Activated CD8-positive, alpha-beta T cell treated with anti-CD3 and anti-CD28 coated beads for 36 hours (primary cell): ENCODE data around the gene MTR. TPM values are rescaled to one million over a fixed set of nuclear protein-coding genes. Genes with fewer than 3 reads are reported as not detected.

ENCODE experiments used
- ATAC-seq: fragments of 200-7000 bp; cut with Tn5 transposase; one replicate; pipeline ENCODE4 v1.10.0; 2021; ENCODE audit warnings: mild to moderate bottlenecking, moderate library complexity
- CTCF ChIA-PET: fragments of 350-600 bp; sonication (Branson Sonifier 250); formaldehyde crosslinking; loops from one replicate; lab custom pipeline; 2021; ENCODE audit warnings: antibody characterized with exemption; lab: Charles Lee
- POLR2A ChIA-PET: fragments of 350-600 bp; sonication (Branson Sonifier 250); formaldehyde crosslinking; loops from one replicate; lab custom pipeline; 2021; ENCODE audit warnings: antibody characterized with exemption; lab: Charles Lee
- DNase-seq: peaks from one replicate; pipeline ENCODE4 v3.0.0-alpha.2; 2020
- H3K27ac Mint-ChIP-seq: one replicate; pipeline ENCODE4 v1.8.0; 2021; ENCODE audit warnings: mild to moderate bottlenecking, mixed read lengths
- H3K27me3 Mint-ChIP-seq: one replicate; pipeline ENCODE4 v1.8.0; 2021; ENCODE audit warnings: mixed read lengths
- H3K36me3 Mint-ChIP-seq: one replicate; pipeline ENCODE4 v1.8.0; 2021; ENCODE audit warnings: low read depth, mixed read lengths
- H3K4me1 Mint-ChIP-seq: one replicate; pipeline ENCODE4 v1.8.0; 2021; ENCODE audit warnings: low read depth, mixed read lengths
- H3K4me3 Mint-ChIP-seq: one replicate; pipeline ENCODE4 v1.8.0; 2021; ENCODE audit warnings: mild to moderate bottlenecking, moderate library complexity, mixed read lengths
- H3K9me3 Mint-ChIP-seq: one replicate; pipeline ENCODE4 v1.8.0; 2021; ENCODE audit warnings: mixed read lengths
- intact Hi-C: fragments of 100-400 bp; cut with micrococcal nuclease; formaldehyde crosslinking; loops from one replicate; pipeline ENCODE4 v1.10.0; 2022
- total RNA-seq, 2 experiments: library from RNA; stranded (reverse); gene quantifications; one replicate each; pipeline ENCODE4 v1.2.3, GENCODE V29; 2021
- TF ChIP-seq, protein P1 (sequence below): fragments of 200-600 bp; IDR thresholded peaks from one replicate; pipeline ENCODE4 v1.8.0; 2022; ENCODE audit warnings: antibody characterized with exemption, mild to moderate bottlenecking

The MTR gene
- total RNA-seq, 2 experiments from 2014 or later = 72.4 to 72.7 TPM

DNA sequence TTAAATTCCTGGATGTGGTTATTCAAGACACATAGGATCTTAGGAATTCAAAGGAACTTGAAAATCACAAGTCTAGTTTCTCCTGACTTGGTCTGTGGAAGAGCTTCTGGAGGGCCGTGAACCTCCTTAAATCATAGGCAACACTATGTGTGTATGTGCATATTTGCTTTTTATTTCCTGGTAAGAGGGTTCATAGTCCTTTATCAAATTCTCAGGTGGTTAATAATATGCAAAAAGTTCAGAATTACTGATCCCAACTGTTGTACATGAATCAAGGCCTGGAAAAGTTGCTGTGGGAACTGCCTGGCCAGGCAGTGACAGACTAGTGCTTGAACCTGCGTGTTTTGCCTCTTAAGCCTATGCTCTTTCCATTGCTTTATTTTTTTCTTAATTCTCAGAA is 12.9 kb downstream of the MTR start:
- ChIA-PET CTCF (interaction anchor here (0.7 kb wide), 1 partner anchor 9 kb away, joined by 3 read pairs; no protein-coding TSS in a partner anchor), POLR2A (no interaction called here)
- DNase-seq (no peak), ATAC-seq (no peak)
- intact Hi-C loops = no loop called here
- H3K4me1 Mint-ChIP-seq = peaks cover 36% of the 10 kb centered on the region
- peaks cover 71% of the 10 kb centered on the region for H3K36me3 Mint-ChIP-seq
- no peak overlapping the region for H3K4me3 Mint-ChIP-seq
- no peaks in the 10 kb centered on the region for H3K9me3 Mint-ChIP-seq
- TF ChIP-seq, protein P1, sequence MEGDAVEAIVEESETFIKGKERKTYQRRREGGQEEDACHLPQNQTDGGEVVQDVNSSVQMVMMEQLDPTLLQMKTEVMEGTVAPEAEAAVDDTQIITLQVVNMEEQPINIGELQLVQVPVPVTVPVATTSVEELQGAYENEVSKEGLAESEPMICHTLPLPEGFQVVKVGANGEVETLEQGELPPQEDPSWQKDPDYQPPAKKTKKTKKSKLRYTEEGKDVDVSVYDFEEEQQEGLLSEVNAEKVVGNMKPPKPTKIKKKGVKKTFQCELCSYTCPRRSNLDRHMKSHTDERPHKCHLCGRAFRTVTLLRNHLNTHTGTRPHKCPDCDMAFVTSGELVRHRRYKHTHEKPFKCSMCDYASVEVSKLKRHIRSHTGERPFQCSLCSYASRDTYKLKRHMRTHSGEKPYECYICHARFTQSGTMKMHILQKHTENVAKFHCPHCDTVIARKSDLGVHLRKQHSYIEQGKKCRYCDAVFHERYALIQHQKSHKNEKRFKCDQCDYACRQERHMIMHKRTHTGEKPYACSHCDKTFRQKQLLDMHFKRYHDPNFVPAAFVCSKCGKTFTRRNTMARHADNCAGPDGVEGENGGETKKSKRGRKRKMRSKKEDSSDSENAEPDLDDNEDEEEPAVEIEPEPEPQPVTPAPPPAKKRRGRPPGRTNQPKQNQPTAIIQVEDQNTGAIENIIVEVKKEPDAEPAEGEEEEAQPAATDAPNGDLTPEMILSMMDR = no peak
- no peak overlapping the region for H3K27ac Mint-ChIP-seq
- H3K27me3 Mint-ChIP-seq = no peaks in the 10 kb centered on the region

DNA sequence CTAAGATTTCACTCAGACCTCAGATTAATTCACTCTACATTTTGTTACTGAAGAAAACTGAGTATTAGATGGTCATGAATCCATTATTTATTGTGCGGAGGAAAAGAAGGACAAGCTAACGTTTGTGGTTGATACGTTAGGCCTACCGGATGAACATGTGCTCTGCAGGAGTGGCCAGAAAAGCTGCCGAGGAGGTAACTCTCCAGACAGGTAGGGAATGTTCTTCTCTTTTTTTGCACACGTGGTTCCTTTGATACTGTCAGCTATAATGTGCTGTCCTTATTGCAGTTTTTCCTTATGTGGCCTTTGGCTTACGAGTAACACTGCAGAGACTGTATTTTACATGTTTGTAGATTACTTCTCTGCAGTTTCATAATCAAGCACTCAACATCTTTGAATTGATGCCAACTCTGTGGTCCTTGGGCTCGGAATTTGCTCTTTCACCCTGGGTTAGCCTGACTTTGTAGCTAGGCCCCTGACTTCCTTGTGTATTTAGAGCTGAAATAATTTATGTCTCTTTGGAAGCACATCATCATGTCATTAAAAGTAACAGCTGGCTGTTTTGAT is 13.6 kb downstream of the MTR start:
- intact Hi-C loops = no loop called here
- POLR2A ChIA-PET = no interaction called here
- ATAC-seq = no peak
- peak overlapping the region; percentile 37 for H3K27ac Mint-ChIP-seq
- no peaks in the 10 kb centered on the region for H3K27me3 Mint-ChIP-seq
- peaks cover 29% of the 10 kb centered on the region for H3K4me1 Mint-ChIP-seq
- no peaks in the 10 kb centered on the region for H3K9me3 Mint-ChIP-seq
- peaks cover 70% of the 10 kb centered on the region for H3K36me3 Mint-ChIP-seq
- TF ChIP-seq, protein P1 = no peak
- no peak for DNase-seq
- CTCF ChIA-PET = interaction anchor here (0.7 to 1.2 kb wide), 2 partner anchors 10 to 12 kb away, joined by 3 read pairs; no protein-coding TSS in a partner anchor
- H3K4me3 Mint-ChIP-seq = no peak overlapping the region

DNA sequence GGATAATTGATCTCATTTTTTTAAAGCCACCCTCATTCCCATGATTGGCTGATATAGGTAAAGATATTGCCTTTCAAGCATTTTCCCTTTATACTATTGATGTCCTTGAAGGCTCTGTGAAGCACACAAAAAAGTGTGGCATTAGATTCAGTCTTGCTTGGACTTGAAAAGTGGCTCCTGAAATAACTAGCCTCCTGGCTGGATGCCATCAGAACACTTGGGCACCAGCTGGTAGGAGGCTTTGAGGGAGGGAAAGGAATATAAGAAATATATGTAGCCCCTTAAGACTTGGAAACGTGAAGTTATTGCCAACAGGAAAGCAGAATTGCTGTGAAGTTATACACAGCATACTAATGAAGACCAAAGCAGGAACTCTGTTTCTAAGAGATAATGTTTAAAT is 14.1 kb downstream of the MTR start:
- TF ChIP-seq, protein P1 = no peak
- Mint-ChIP-seq H3K36me3 (peaks cover 72% of the 10 kb centered on the region), H3K9me3 (no peaks in the 10 kb centered on the region), H3K4me1 (peaks cover 27% of the 10 kb centered on the region), H3K4me3 (no peak overlapping the region), H3K27me3 (no peaks in the 10 kb centered on the region), H3K27ac (peak overlapping the region; percentile 37)
- CTCF ChIA-PET = interaction anchor here (1.2 to 1.4 kb wide), 2 partner anchors 9 to 13 kb away, joined by 3 to 7 read pairs; no protein-coding TSS in a partner anchor
- DNase-seq = no peak
- ATAC-seq = no peak
- POLR2A ChIA-PET = no interaction called here
- intact Hi-C loops = no loop called here

DNA sequence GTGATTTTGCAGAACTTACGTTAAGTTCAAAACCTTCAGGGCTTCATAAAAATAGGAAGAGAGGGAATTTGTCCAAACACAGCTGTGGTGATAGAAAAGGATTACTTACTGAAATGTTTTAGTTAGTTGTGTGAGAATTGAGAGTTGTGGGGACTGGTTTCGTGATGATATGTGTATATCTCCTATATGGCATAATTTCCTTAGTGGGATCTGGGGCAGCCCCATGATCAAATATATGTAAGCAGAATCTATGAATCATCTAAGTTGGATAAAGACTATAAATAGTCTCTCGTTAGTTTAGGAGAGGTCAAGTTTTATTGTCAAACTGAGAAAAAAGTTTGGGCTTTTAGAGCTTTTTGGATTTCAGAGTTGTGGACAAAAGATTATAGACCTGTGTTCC is 14.9 kb downstream of the MTR start:
- Mint-ChIP-seq H3K27me3 (no peaks in the 10 kb centered on the region), H3K4me1 (peaks cover 25% of the 10 kb centered on the region), H3K27ac (peak overlapping the region; percentile 42), H3K36me3 (peaks cover 70% of the 10 kb centered on the region), H3K9me3 (no peaks in the 10 kb centered on the region), H3K4me3 (no peak overlapping the region)
- ChIA-PET CTCF (interaction anchor here (1.2 to 1.5 kb wide), 4 partner anchors 10 to 60 kb away, joined by 3 to 7 read pairs (median 5); no protein-coding TSS in a partner anchor), POLR2A (no interaction called here)
- intact Hi-C loops = no loop called here
- no peak for ATAC-seq
- TF ChIP-seq, protein P1 = no peak
- DNase-seq = no peak

DNA sequence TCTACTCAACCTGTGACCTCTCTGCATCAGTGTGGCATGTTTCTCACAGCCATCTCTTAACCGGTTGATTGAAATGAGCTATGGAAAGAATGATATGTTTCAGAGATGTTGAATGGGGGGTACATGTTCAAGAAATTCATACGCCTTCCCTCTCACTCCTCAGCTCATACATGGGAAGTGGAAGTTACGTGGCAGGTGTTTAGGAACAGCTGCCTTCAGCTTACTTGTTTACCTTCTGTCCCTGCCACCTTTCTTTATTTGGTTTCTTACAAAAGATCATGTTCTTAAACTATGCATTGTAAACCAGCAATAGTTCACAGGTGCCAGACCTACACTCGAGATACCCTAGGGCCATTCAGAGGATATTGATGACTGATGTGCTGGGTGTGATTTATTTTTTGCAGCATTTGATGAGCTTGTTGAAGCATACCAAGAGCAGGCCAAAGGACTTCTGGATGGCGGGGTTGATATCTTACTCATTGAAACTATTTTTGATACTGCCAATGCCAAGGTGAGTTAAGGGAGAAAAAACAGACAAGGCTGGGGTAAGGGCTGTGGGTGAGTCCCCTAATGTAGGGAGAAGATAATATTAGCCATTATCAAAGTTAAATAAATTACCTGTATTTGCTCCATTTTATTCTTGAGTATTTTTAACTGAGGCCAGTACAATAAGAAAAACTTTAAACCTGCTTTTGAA is 17.4 kb downstream of the MTR start:
- Mint-ChIP-seq H3K4me1 (peaks cover 13% of the 10 kb centered on the region), H3K27ac (no peak overlapping the region), H3K4me3 (no peak overlapping the region), H3K36me3 (peaks cover 66% of the 10 kb centered on the region), H3K9me3 (no peaks in the 10 kb centered on the region), H3K27me3 (no peaks in the 10 kb centered on the region)
- DNase-seq (no peak), ATAC-seq (no peak)
- POLR2A ChIA-PET = interaction anchor here (0.6 kb wide), 1 partner anchor 318 kb away, joined by 4 read pairs; no protein-coding TSS in a partner anchor
- TF ChIP-seq, protein P1 = no peak
- CTCF ChIA-PET = no interaction called here
- intact Hi-C loops = no loop called here
